ENCODE results near the gene COL17A1.

The COL17A1 gene

GRCh38 chr10:104037261-104037951 is 48.3 kb downstream of the COL17A1 start:
- H4K8ac ChIP-seq (ENCODE audit: low read depth, low read length): no peak overlapping the region
- no peak overlapping the region for H2BK12ac ChIP-seq (ENCODE audit: low read length)
- H3K18ac ChIP-seq (ENCODE audit: low read length): no peak overlapping the region
- no peak overlapping the region for H2AK5ac ChIP-seq (ENCODE audit: low read depth, low read length)
- no peak overlapping the region for H3K4me3 ChIP-seq (ENCODE audit: low read length in 2 of 2)
- H3K27me3 ChIP-seq (ENCODE audit: control insufficient read depth in 3 of 3, insufficient read depth in 3 of 3, low read depth in 1 of 3, low read length in 3 of 3): no peaks in the 10 kb centered on the region
- WGBS, 2 donors (ENCODE audit: extremely low coverage in 2 of 2, insufficient read length in 2 of 2, insufficient replicate concordance in 1 of 2): no CpG with 5 or more reads among the region's 16 CpGs
- H2BK15ac ChIP-seq (ENCODE audit: low read length): no peak overlapping the region
- H3K23ac ChIP-seq (ENCODE audit: low read depth, low read length, poor library complexity): peak overlapping the region; percentile 25
- no peaks in the 10 kb centered on the region for H3K36me3 ChIP-seq (replicated peaks in 1 of 2; ENCODE audit: control insufficient read depth in 2 of 2, insufficient read depth in 2 of 2, low read length in 2 of 2)
- H3K14ac ChIP-seq (ENCODE audit: low read length): no peak overlapping the region
- no peak overlapping the region for H3K9ac ChIP-seq (ENCODE audit: low read depth, low read length, poor library complexity)
- no peak overlapping the region for H4K91ac ChIP-seq (ENCODE audit: low read depth, low read length, poor library complexity)
- no peaks in the 10 kb centered on the region for H3K79me1 ChIP-seq (ENCODE audit: low read depth, low read length)
- H3K4me1 ChIP-seq (ENCODE audit: control insufficient read depth in 2 of 2, insufficient read depth in 1 of 2, low read depth in 1 of 2, low read length in 2 of 2): peaks cover 3 to 20% of the 10 kb centered on the region in 2 donors
- no peak overlapping the region for H2AFZ ChIP-seq (ENCODE audit: low read length)
- no peak overlapping the region for H3K4ac ChIP-seq (ENCODE audit: low read length)
- no peaks in the 10 kb centered on the region for H3K9me3 ChIP-seq (replicated peaks in 1 of 2; ENCODE audit: control insufficient read depth in 2 of 2, insufficient read depth in 1 of 2, low read depth in 1 of 2, low read length in 2 of 2)
- H3K27ac ChIP-seq (replicated peaks; ENCODE audit: low read length): no peak overlapping the region
- DNase-seq (ENCODE audit: low spot score): no peak
- H2BK120ac ChIP-seq (ENCODE audit: low read depth, low read length): no peak overlapping the region
- peak overlapping the region; percentile 54 for H2BK5ac ChIP-seq (ENCODE audit: low read length)
- H3K4me2 ChIP-seq (ENCODE audit: insufficient read depth, low read length, poor library complexity, severe bottlenecking): no peak overlapping the region

GRCh38 chr10:104036518-104037260 is 49.0 kb downstream of the COL17A1 start:
- peaks cover 3 to 25% of the 10 kb centered on the region in 2 donors for H3K4me1 ChIP-seq (ENCODE audit: control insufficient read depth in 2 of 2, insufficient read depth in 1 of 2, low read depth in 1 of 2, low read length in 2 of 2)
- H2BK120ac ChIP-seq (ENCODE audit: low read depth, low read length): no peak overlapping the region
- H3K79me1 ChIP-seq (ENCODE audit: low read depth, low read length): no peaks in the 10 kb centered on the region
- H2AK5ac ChIP-seq (ENCODE audit: low read depth, low read length): peak overlapping the region; percentile 86
- H2AFZ ChIP-seq (ENCODE audit: low read length): no peak overlapping the region
- peak overlapping the region; percentile 63 for H2BK15ac ChIP-seq (ENCODE audit: low read length)
- H3K9ac ChIP-seq (ENCODE audit: low read depth, low read length, poor library complexity): peak overlapping the region; percentile 13
- no peaks in the 10 kb centered on the region for H3K27me3 ChIP-seq (ENCODE audit: control insufficient read depth in 3 of 3, insufficient read depth in 3 of 3, low read depth in 1 of 3, low read length in 3 of 3)
- DNase-seq (ENCODE audit: low spot score): no peak
- peak overlapping the region; percentile 18 for H3K23ac ChIP-seq (ENCODE audit: low read depth, low read length, poor library complexity)
- peak overlapping the region; percentile 14 for H2BK5ac ChIP-seq (ENCODE audit: low read length)
- no peak overlapping the region for H4K8ac ChIP-seq (ENCODE audit: low read depth, low read length)
- H3K4me3 ChIP-seq (ENCODE audit: low read length in 2 of 2): no peak overlapping the region
- H3K4me2 ChIP-seq (ENCODE audit: insufficient read depth, low read length, poor library complexity, severe bottlenecking): no peak overlapping the region
- no peak overlapping the region for H4K91ac ChIP-seq (ENCODE audit: low read depth, low read length, poor library complexity)
- peak overlapping the region; percentile 9 for H3K14ac ChIP-seq (ENCODE audit: low read length)
- no peaks in the 10 kb centered on the region for H3K36me3 ChIP-seq (replicated peaks in 1 of 2; ENCODE audit: control insufficient read depth in 2 of 2, insufficient read depth in 2 of 2, low read length in 2 of 2)
- H3K18ac ChIP-seq (ENCODE audit: low read length): peak overlapping the region; percentile 84
- H3K9me3 ChIP-seq (replicated peaks in 1 of 2; ENCODE audit: control insufficient read depth in 2 of 2, insufficient read depth in 1 of 2, low read depth in 1 of 2, low read length in 2 of 2): no peaks in the 10 kb centered on the region
- H3K27ac ChIP-seq (replicated peaks; ENCODE audit: low read length): no peak overlapping the region
- H2BK12ac ChIP-seq (ENCODE audit: low read length): peak overlapping the region; percentile 75
- H3K4ac ChIP-seq (ENCODE audit: low read length): no peak overlapping the region
- no CpG with 5 or more reads among the region's 21 CpGs for WGBS, 2 donors (ENCODE audit: extremely low coverage in 2 of 2, insufficient read length in 2 of 2, insufficient replicate concordance in 1 of 2)

- no peak overlapping the region for H3K4me2 ChIP-seq (ENCODE audit: insufficient read depth, low read length, poor library complexity, severe bottlenecking)
- H2AK5ac ChIP-seq (ENCODE audit: low read depth, low read length): no peak overlapping the region
- no peaks in the 10 kb centered on the region for H3K27me3 ChIP-seq (ENCODE audit: control insufficient read depth in 3 of 3, insufficient read depth in 3 of 3, low read depth in 1 of 3, low read length in 3 of 3)
- H2BK15ac ChIP-seq (ENCODE audit: low read length): no peak overlapping the region
- no peak overlapping the region for H4K8ac ChIP-seq (ENCODE audit: low read depth, low read length)
- H3K4me1 ChIP-seq (ENCODE audit: control insufficient read depth in 2 of 2, insufficient read depth in 1 of 2, low read depth in 1 of 2, low read length in 2 of 2): peaks cover 3 to 25% of the 10 kb centered on the region in 2 donors
- no peak overlapping the region for H3K4ac ChIP-seq (ENCODE audit: low read length)
- WGBS, 2 donors (ENCODE audit: extremely low coverage in 2 of 2, insufficient read length in 2 of 2, insufficient replicate concordance in 1 of 2): no CpG with 5 or more reads among the region's 3 CpGs
- no peak overlapping the region for H2AFZ ChIP-seq (ENCODE audit: low read length)
- no peak overlapping the region for H2BK5ac ChIP-seq (ENCODE audit: low read length)
- no peaks in the 10 kb centered on the region for H3K36me3 ChIP-seq (replicated peaks in 1 of 2; ENCODE audit: control insufficient read depth in 2 of 2, insufficient read depth in 2 of 2, low read length in 2 of 2)
- H2BK12ac ChIP-seq (ENCODE audit: low read length): no peak overlapping the region
- no peak overlapping the region for H2BK120ac ChIP-seq (ENCODE audit: low read depth, low read length)
- H3K14ac ChIP-seq (ENCODE audit: low read length): peak overlapping the region; percentile 9
- DNase-seq (ENCODE audit: low spot score): no peak
- no peak overlapping the region for H3K18ac ChIP-seq (ENCODE audit: low read length)
- H3K27ac ChIP-seq (replicated peaks; ENCODE audit: low read length): no peak overlapping the region
- H3K23ac ChIP-seq (ENCODE audit: low read depth, low read length, poor library complexity): peak overlapping the region; percentile 76
- H3K4me3 ChIP-seq (ENCODE audit: low read length in 2 of 2): no peak overlapping the region
- peak overlapping the region; percentile 32 for H3K9ac ChIP-seq (ENCODE audit: low read depth, low read length, poor library complexity)
- H3K79me1 ChIP-seq (ENCODE audit: low read depth, low read length): no peaks in the 10 kb centered on the region
- no peaks in the 10 kb centered on the region for H3K9me3 ChIP-seq (replicated peaks in 1 of 2; ENCODE audit: control insufficient read depth in 2 of 2, insufficient read depth in 1 of 2, low read depth in 1 of 2, low read length in 2 of 2)
- H4K91ac ChIP-seq (ENCODE audit: low read depth, low read length, poor library complexity): peak overlapping the region; percentile 59
Observed at GRCh38 chr10:104036069-104036384, 49.7 kb downstream of the COL17A1 start.

Measured in neuronal stem cell (in vitro differentiated cells).